Stimulated activated CD4-positive, alpha-beta T cell treated with anti-CD3 and anti-CD28 coated beads, Interleukin-1b, Interleukin-23, amount 100 ng/mL, for 24 hours (primary cell): ENCODE measurements around the gene MAZ.
"Not testable (repeated sequence)": the region's sequence is repeated elsewhere in the genome, so short reads cannot be mapped to it uniquely, and the experiment has no call there.

ENCODE experiments used
- DNase-seq, 4 experiments: peaks; one replicate each; pipeline ENCODE4 v3.0.0-alpha.2; 2020; ENCODE audit warnings: low read depth in 4 of 4, low spot score in 1 of 4

Gene MAZ

DNA sequence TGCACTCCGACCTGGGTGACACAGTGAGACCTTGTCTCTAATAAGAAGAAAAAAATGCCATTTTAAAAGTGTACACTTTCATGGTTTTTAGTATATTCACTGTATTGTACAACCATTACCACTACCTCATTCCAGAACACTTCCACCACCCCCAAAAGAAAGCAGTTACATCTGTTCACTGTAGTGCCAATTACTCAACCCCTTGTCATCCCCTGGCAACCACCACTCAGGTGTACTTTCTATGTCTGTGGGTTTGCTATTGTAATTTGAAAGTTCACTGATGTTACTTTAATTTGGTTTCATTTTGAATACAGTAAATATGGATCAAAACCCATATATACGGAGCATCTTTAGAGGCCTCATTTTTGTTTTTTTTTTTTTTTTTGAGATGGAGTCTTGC lies 22.2 kb upstream of the MAZ start:
- no peak for DNase-seq

DNA sequence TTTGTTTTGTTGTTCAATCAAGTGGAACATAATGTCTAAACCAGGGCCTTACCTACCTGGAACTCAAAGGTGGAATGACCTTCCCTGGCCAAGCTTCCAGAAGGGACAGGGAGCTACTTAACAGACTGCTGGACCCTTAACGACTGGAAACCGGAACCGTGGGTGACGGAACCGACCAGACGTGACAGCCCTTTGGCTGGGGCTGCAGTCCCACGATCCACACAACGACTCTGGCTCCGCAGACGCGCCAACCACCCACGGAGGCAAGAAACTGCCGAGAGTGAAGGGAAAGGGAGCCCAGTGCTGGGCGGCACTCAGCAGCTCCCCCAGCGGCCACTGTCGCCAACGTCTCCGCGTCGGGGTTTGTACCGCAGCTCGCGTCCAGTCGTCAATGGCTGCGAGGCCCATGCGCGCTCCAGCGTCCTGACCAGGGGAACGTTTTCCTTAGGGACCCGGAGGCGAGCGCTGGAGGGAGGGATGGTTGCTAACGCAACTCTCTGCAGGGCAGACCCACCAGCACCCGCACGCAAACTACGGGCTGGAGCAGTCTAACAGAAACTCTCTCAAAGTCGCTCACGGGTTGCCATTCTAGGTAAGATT lies 21.3 kb upstream of the MAZ start:
- peak in 3 of 4 experiments; percentile 43 to 68 (median 53) for DNase-seq

DNA sequence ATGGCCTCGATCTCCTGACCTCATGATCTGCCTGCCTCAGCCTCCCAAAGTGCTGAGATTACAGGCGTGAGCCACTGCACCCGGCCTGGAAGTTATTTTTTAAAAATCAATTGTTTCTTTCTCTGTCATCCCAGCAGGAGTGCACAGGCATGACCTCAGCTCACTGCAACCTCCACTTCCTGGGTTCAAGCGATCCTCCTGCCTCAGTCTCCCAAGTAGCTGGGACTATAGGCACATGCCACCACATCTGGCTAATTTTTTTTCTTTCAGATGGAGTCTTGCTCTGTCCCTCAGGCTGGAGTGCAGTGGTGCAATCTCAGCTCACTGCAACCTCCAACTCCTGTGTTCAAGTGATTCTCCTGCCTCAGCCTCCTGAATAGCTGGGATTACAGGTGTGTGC lies 19.2 kb upstream of the MAZ start:
- DNase-seq: not testable (repeated sequence)

DNA sequence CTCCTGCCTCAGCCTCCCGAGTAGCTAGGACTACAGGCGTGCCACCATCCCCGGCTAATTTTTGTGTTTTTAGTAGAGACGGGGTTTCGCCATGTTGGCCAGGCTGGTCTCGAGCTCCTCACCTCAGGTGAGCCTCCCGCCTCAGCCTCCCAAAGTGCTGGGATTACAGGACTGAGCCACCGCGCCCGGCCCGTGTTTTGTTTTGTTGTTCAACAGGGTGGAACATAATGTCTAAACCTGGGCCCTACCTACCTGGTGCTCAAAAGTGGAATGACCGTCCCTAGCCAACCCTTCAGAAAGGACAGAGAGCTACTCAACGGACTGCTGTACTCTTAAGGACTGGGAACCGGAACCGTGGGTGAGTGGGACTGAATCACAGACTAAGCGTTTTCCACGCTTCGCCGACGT lies 16.6 kb upstream of the MAZ start:
- DNase-seq: no peak

DNA sequence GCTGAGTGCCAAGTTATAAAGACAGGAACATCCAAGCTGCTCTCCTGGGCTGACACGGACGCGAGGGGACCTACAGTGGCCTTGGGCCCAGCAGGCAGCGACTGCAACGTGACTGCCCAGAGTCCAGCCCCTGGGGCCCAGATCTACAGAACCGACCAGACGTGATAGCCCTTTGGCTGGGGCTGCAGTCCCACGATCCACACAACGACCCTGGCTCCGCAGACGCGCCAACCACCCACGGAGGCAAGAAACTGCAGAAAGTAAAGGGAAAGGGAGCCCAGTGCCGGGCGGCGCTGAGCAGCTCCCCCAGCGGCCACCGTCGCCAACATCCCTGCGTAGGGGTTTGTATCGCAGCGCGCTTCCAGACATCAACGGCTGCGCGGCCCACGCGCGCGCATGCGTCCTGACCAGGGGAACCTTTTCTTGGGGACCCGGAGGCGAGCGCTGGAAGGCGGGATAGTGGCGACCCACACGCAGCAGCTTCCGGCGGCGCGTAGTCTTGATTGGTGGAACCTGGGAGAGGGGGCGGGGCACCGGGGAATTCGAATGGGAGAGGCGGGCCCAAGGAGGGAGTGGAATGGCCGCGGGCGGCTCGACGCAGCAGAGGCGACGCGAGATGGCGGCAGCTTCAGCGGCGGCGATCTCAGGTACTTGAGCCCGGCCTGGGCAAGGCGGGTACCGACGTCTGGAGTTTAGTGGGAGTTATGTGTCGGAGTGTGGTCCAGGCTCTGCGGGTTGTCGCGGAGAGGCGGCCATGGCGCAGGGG lies 16.0 kb upstream of the MAZ start, which contains the start of gene KIF22:
Gene KIF22 (plus strand): TSS at position 569 of the 766 bp plus-strand sequence. CDS start 9 bp downstream, at position 578.
- DNase-seq: peak; percentile 99 to 100 (median 99)

DNA sequence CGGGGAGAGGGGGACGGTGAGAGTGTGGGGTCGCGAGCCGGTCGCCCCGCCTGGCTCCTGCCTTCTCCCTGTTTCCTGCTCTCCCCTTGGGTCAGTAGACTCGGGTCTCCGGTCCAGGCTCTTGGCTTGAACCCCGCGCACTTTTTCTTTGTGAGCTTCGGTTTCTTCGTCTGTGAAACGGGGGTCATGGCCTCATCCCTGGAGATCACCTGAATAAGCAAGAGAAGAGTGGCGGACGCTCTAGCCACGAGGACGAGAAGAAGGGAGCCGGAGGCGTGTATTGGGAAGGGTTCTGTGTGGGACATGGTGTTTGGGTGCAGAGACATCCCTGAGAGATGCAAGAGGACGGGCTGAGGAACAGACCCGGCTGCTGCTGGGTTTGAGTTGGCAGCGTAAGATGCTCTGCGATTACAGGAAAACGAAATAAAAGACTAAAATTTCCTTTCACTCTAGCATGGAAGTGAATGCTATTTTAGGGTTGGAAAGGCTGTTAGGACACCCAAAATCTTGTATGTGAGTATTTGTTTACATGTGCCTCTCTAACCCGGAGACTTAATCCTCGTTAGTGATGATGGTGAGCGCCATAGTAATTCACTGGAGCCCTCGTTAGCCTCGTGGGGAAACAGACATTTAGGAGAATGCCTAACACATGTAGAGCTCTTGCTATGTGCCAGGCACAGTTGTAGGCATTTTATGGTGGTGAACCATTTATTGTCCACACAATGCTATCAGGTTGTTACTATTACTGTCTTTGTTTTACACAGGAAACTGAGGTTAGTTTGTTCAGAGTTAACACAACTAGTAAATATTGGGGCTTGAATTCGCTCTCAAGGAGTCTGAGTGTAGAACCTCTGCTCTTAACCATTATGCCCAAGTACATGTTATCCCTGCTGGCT lies 15.1 kb upstream of the MAZ start:
- no peak for DNase-seq

DNA sequence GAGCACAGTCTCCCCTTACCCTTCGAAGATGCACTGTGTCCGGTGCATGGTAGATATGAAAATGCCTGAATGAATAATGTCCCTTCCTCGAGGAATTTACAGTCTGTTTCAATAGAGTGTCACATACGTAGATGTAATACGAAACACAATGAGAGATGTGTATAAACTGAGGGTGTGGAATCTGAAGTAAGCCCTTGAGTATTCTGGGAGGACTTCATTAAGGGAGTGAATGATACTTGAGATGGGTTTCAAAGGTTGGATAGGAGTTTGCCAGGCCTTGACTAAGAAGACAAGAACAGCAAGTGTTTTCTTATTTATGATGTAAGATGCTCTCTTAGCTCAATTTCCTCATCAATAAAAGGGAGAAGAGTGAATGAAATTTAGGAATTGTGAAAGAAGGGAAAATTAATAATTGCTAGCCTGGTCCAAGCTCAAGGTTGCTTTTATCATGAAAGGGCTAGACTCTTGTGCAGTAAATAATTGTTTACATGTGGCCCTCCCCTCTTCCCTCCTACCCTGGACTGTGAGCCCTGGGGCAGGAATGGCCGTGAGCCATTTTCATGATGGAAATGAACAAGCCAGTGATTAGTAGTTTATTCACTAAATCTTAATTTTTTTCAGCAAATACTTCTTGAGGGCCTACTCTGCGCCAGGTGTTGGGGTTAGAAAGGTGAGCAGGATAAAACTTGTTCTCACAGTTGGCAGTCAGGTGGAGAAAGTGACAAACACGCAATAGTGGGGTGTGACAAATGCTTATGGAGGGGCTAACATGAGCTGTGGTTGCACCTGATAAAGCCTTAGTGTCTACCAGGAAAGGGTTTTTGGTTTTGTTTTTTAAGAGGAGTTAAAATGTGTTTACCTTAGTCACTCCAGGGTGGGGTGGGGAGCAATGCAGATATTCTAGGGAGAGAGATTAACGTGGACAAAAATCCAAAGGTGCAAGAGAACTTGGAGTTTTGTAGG lies 14.2 kb upstream of the MAZ start:
- no peak for DNase-seq

DNA sequence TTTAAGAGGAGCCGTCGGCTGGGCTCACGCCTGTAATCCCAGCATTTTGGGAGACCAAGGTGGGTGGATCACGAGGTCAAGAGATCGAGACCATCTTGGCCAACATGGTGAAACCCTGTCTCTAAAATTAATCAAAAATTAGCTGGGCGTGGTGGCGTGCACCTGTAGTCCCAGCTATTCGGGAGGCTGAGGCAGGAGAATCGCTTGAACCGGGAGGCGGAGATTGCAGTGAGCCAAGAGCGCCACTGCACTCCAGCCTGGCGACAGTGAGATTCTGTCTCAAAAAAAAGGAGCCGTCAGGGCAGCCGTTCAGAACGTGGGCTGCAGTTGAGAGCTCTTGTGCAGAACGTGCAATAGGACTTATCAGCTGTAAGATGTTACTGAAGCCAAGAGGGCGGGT lies 13.2 kb upstream of the MAZ start:
- DNase-seq: not testable (repeated sequence)

DNA sequence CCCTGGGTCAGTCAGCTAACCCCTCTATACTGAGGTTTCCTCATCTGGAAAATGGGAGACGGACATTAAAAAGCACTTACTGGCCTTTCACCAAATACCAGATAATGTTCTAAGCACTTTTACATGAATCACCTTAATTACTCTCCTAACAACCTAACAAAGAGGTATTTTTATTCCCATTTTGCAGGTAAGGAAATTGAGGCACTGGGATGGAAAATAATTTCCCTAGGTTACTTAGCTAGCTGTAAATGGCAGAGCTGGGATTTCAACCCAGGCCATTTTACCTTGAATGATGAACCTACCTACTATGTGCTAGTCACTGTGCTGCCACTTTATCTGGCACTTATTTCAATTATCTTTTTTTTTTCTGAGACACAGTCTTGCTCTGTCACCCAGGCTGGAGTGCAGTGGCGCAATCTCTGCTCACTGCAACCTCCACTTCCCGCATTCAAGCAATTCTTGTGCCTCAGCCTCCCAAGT lies 12.1 kb upstream of the MAZ start:
- DNase-seq: no peak

DNA sequence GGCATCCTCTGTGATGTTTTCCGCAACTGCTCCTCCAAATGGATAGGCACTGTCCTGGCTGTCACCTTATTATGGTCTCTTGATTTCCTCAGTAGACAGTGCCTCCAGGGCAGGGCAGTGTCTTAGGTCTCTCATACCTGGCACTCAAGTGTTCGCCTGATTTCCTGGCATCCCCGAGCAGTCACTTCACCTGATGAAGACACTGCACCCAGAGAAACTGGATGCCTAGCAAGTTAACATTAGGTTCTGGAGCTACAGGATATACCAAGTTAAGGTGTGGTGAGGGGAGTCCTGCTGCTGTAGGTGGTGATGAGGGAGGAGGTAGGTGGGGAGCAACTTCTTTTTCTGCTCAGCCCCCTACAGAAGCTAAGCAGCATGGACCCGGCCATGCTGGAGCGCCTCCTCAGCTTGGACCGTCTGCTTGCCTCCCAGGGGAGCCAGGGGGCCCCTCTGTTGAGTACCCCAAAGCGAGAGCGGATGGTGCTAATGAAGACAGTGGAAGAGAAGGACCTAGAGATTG lies 3.9 kb upstream of the MAZ start:
- no peak for DNase-seq

DNA sequence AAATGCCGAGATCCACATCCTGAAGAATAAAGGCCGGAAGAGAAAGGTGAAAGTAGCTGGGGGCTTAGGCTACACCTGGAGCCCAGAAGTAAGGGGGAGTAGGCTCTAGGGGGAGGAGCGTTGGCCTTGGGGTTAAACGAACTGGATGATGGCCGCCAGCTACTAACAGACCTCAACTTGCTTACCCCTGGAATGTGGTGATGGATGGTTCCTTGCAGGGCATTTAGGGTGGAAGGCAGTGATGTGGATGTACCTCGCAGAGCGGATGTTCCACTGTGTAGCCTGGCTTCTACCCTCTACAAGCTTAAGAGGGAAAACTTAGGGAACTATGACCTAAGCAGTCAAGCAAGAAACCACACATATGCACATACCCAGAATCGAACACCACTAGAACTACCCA lies 2.3 kb upstream of the MAZ start:
- no peak for DNase-seq

DNA sequence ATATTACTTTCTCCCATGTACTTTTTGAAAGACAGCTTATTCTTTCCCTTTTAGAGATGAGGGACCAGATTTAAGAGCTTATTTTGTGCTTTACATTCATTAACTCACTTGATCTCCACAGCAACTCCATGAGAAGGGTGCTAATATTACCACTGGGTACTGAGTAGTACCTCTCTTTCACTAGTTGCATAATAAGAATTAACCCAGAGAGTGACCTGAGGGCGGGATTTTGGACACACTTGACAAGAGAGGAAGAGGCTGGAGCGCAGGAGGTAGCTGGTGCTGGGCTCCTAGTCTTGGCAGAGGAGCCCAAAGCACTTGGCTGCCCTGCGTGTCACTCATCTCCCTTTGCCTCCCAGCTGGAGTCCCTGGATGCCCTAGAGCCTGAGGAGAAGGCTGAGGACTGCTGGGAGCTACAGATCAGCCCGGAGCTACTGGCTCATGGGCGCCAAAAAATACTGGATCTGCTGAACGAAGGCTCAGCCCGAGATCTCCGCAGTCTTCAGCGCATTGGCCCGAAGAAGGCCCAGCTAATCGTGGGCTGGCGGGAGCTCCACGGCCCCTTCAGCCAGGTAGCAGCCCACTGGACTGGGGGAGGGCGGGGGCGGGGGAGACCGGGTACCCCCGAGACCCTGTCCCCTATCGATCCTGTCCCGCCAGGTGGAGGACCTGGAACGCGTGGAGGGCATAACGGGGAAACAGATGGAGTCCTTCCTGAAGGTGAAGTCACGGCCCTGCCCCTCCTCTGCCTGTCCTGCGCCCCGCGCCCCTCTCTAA lies 1.7 kb upstream of the MAZ start:
- no peak for DNase-seq

DNA sequence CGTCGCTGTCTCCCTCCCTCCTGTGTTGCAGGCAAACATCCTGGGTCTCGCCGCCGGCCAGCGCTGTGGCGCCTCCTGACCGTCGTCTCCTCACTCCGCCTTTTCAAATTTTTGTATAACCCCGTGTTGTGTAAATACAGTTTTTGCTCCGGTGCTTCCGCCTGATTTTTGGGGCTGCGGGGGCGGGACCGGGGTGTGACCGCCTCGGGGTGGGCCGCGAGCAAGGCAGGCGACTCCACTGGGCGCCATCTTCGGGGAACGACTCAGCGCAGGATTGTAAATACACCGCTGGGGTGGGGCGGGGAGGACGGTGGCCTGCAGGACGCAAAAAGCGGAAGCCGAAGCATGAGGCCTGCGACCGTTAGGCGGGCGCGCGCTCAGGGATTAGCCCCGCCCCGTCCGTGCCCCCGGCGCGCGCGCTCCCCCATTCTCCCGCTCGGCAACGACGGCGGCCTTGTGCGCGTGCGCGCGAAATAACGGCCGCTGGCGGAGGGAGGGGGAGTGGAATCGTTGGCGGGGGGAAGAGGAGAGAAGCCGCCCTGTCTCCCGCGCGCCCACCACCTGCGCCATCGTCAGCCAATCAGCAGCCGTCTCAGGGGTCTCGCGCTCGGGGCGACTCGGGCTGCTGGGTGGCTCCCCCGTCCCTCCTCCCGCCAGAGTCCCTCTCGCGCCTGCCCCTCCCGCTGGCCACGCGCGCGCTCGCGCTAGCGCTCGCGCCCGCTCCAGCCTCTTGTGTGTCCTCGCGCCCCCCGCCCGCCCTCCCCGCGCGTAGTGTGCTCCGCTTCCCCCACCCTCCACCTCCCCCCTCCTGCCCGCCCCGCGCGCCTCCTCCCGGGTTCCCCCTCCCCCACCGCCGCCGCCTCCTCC lies 864 bp upstream of the MAZ start:
- DNase-seq: peak; percentile 92 to 96 (median 96)

DNA sequence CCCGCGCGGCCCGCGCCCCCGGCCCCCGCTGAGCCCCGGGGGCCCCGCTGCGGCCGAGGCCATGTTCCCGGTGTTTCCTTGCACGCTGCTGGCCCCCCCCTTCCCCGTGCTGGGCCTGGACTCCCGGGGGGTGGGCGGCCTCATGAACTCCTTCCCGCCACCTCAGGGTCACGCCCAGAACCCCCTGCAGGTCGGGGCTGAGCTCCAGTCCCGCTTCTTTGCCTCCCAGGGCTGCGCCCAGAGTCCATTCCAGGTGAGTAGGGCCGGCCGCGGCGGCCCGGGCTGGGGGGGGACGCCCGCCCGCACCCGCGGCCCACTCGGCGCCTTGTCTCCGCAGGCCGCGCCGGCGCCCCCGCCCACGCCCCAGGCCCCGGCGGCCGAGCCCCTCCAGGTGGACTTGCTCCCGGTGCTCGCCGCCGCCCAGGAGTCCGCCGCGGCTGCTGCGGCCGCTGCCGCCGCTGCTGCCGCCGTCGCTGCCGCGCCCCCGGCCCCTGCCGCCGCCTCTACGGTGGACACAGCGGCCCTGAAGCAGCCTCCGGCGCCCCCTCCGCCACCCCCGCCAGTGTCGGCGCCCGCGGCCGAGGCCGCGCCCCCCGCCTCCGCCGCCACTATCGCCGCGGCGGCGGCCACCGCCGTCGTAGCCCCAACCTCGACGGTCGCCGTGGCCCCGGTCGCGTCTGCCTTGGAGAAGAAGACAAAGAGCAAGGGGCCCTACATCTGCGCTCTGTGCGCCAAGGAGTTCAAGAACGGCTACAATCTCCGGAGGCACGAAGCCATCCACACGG lies 504 bp downstream of the MAZ start:
- DNase-seq: no peak

DNA sequence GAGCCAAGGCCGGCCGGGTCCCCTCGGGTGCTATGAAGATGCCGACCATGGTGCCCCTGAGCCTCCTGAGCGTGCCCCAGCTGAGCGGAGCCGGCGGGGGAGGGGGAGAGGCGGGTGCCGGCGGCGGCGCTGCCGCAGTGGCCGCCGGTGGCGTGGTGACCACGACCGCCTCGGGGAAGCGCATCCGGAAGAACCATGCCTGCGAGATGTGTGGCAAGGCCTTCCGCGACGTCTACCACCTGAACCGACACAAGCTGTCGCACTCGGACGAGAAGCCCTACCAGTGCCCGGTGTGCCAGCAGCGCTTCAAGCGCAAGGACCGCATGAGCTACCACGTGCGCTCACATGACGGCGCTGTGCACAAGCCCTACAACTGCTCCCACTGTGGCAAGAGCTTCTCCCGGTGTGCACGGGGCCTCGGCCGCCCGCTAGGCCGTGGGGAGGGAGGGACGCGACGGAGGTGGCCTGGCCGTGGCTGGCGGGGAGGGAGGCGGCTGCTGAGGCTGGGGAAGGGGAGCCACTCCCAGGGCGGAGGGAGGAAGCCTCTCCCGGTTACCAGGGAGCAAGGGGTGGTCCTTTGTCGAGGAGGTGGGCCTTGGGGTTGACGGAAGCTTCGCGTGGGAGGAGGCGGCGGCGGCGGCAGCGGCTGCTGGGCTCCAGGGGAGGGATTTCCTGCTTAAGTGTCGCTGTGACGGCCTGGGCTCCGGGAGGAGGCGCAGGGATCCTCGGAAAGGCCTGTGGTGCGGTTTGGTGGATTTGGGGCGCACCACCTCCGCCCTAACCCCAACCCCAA lies 1.3 kb downstream of the MAZ start:
- peak in 3 of 4 experiments; percentile 69 to 89 (median 83) for DNase-seq

DNA sequence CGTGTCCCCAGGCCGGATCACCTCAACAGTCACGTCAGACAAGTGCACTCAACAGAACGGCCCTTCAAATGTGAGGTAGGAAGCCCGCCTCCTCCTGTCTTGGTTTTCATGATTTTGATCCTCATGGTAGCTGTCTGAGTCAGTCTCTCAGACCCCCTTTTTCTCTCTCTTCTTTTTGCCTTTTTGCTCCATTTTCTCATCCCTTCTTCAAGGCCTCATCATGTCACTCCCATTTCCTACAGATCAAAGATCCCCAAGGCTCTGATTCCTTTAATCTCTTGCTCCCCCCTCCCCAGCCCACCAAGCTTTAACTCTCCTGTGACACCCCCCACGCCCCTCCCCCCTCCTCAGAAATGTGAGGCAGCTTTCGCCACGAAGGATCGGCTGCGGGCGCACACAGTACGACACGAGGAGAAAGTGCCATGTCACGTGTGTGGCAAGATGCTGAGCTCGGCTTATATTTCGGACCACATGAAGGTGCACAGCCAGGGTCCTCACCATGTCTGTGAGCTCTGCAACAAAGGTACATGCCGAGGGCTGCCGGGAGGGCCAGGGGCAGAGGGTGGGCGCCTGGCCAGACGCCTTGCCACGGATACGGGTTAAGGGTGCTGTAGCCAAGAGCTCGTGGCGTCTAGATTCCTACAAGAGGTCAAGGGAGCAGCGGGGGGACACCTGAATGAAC lies 2.0 kb downstream of the MAZ start:
- no peak for DNase-seq
